Activated naive CD4-positive, alpha-beta T cell treated with anti-CD3 and anti-CD28 coated beads, Interleukin-2, amount 50 U/mL, for 16 hours (primary cell): ENCODE measurements around the gene TET3.

Experiments
- DNase-seq: peaks from one replicate; pipeline ENCODE4 v3.0.0-alpha.2; 2020

Gene TET3

DNA sequence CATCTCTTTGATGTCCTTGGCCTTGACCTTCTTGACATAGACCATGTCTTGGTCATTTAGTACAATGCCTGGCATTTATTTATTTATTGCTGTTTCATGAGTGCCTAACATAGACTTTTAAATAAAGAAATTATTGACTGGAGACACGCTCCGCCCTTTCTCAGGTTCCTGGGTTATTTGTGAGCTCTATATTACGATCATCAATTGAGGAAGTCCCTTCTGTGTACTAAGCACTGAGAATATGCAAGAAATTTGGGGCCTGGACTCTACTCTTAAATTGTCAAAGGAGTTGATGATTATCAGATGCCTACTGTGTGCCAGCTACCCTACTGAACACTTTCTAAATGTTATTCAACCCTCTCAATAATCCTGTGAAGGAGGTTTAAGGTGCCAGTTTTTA lies 19.7 kb upstream of the TET3 start:
- no peak for DNase-seq

- DNase-seq = no peak
Measured at GRCh38 chr2:73968357-73968937, 16.3 kb upstream of the TET3 start.

DNA sequence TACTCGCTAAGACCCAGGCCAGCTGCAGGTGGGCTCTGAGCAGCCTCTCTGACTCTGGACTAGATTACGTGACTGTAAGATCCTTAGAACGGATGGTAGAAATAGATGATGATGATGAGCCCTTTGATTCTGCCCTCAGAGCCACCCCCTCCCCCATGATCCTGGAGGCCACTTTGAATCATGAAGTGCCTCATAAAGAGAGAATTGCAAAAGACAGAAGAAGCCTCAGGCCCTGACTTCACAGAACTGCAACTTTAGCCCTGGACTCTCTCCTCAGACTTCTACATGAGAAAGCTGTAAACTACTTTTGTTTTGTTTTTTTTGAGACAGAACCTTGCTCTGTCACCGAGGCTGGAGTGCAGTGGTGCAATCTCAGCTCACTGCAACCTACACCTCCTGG lies 15.4 kb upstream of the TET3 start:
- DNase-seq = no peak

DNA sequence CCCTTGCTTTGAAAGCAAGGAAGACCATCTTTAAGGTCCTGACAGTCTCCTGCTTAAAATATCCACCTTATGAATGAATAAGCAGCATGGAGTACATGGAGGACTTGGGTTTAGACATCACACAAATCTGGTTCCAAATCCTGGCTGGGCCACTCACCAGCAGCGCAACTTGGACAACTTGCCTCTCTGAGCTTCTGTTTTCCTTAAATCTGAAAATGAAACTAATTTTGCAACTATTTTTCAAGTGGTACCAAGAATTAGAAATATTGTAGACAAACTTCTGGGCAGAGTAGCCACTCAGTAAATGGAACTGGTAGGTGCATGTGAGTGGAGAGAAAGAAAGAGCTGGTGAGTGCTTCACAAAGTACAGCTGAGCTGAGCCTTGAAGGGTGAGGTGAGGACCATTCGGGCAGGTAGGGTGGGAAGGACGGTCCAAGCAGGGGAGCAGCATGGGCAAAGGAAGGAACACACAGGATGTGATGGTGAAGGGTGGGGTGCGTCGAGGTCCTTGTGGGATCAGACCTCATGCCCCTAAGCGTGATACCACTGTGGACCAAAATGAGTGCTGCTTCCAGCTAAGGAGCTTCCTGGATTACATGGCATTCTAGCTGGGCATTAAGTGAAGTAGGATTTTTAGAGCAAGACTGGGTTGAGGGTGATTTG lies 14.4 kb upstream of the TET3 start:
- no peak for DNase-seq

DNA sequence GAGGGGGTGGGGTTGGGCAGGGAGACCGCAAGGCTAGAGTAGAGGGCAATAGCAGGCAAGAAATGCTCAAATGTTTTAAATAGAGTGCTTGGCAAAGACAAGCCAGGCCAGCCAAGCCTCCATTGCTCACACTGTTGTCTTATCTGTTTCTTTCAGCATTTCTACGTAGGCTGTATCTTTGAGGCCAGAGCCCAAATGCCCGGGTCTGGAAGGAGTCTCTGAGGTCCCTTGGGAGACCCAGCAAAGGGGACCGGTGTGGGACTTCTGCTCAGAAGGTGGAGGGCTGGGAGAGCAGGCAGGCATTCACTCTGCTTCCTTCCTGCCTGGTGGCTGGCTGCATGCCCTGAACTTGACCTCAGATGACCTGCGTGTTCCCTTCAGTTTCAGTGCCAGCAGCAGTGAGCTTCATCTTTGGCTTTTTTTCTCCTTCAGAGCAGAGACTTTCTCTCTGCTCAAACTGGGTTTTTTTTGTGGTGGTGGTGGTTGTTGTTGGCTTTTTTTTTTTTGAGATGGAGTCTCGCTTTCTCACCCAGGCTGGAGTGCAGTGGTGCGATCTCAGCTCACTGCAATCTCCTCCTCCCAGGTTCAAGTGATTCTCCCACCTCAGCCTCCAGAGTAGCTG lies 13.7 kb upstream of the TET3 start:
- no peak for DNase-seq

GRCh38 chr2:73971722-73972121 lies 13.0 kb upstream of the TET3 start:
- no peak for DNase-seq

- DNase-seq = no peak
Measured at GRCh38 chr2:73972846-73973245, 11.9 kb upstream of the TET3 start.

DNA sequence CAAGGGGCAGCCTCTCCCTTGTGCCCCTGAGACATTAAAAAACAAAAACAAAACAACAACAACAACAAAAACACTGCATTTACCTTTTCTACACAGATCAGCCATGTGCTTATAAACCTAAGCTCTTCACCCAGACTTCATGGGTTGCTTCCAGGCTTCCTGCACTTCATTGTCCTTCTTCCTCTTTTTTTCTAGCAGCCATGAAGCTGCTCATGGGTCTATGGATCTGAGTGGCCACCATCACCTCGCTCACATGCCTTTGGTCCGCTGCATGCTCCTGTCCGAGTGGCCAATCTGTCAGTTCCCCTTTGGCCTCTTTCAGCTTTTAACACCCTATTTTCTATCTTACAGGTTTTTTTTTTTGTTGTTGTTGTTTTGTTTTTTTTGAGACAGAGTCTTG lies 9.0 kb upstream of the TET3 start:
- DNase-seq = no peak

GRCh38 chr2:73976803-73977202 lies 7.9 kb upstream of the TET3 start:
- no peak for DNase-seq

GRCh38 chr2:73977466-73977865 lies 7.2 kb upstream of the TET3 start:
- no peak for DNase-seq

DNA sequence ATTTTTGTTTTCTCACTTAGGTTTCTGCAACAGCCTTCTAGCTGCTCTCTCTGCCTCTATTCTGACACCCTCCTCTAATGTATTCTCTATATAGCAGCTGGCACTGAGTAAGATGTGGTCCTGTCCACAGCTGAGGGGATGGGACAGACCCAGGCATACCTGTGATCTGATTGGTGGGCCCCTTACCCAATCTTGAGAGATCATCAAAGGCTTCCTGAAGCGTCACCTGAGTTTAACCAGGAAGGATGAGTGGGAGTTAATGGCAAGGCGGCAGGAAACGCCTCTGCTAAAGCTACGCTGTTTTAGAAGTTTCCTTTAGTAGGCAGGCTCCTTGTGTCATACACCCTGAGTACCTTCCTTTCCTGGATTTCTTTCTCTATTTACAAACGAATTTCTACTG lies 5.7 kb upstream of the TET3 start:
- peak; percentile 66 for DNase-seq

DNA sequence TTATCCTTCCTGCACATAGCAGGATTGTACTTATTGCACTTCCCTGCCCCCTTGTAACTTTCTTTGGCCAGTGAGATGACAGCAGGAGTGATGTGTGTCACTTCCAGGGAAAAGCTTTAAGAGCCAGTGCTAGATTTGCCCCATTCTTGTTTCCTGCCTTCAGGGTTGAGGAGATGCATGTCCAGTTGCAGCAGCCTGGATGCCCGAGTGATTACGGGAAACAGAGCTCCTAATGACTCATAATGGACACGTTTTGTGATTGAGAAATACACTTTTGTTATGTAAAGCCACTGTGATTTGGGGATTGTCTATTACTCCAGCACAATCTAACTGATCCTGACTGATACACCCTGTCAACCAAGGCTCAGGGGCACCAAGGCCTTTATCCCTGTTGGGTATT lies 5.0 kb upstream of the TET3 start:
- no peak for DNase-seq

DNA sequence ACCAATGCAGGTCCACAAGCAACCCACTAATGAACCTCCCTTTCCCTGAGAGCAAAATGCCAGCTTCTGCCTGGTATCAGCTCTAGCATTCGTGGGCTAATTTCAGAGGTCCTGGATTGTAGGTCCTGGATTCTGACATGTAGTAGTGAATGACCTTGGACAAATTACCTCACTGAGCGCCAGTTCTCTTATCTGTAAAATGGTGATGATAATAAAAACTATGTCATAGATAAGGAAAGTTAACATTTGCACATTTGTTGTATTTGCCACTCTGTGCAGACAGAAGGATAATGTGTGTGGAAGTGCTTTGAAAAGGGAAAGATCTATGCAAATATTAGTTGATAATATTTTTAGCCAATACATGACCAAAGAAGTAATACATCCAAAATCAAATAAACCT lies 4.1 kb upstream of the TET3 start:
- DNase-seq = no peak

- peak; percentile 31 for DNase-seq
Measured at GRCh38 chr2:73981081-73982001, 3.4 kb upstream of the TET3 start.

DNA sequence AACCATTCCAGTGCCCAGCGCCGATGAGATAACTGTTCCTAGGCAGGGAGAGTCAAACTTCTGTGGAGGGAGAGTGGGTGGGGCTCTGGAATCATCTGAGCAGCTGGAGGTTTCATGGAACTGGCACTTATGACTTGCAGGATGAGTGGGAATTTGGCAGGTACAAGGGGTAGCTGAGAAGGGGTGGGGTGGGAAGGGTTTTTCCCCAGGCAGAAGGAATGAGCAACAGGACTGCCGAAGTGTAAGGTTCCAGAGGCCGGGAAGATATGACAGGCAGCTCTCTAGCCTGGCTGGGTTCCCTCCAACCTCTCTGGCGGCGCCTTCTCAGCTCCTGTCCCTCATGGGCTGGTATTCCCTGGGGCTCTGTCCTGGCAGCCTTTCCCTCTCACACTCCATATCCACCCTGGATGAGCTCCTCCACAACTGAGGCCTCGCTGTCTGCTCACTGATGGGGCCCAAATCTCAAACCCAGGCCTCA lies 2.5 kb upstream of the TET3 start:
- no peak for DNase-seq

- no peak for DNase-seq
Measured at GRCh38 chr2:73983322-73984202, 1.1 kb upstream of the TET3 start.

DNA sequence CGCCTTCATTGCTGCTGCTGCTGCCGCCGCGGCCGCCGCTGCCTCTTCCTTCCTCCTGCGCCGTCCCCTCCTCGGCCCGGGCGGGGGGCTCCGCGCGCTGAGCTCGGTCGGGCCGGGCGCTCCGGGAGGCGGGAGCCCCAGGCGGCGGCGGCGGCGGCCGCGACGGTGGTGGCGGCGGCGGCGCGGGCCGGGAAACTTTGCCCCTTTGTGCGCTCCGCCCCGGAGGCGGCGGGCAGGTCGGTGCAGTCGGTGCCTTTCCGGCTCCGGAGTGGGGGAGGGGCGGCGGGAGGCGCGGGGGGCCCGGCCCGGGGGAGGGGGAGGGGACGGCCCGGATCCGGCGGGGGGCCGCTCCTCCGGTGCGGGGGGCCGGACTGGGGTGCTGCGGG lies 205 bp downstream of the TET3 start:
- DNase-seq = peak; percentile 68

- DNase-seq = peak; percentile 67
Measured at GRCh38 chr2:73985308-73986084, 786 bp downstream of the TET3 start.

DNA sequence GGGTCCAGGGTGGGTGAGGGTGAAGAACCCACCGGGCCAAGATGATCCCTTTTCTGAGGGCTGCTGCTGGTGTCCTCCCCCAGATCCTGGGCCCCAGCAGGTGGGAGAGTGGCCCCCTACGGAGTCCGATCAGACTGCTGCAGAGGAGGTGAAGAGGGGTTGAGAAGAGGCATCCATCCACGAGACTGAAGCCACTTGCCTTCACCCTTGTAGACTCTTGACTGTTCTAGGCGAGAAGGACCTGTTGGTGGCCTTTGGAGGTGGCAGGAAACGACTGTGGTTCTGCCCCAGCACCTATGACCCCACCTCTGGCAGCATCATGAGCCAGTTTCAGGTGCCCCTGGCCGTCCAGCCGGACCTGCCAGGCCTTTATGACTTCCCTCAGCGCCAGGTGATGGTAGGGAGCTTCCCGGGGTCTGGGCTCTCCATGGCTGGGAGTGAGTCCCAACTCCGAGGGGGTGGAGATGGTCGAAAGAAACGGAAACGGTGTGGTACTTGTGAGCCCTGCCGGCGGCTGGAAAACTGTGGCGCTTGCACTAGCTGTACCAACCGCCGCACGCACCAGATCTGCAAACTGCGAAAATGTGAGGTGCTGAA lies 1.5 kb downstream of the TET3 start:
- DNase-seq = peak; percentile 43

- DNase-seq = peak; percentile 29
Measured at GRCh38 chr2:73987109-73987947, 2.6 kb downstream of the TET3 start.
